Keratinocyte (primary cell): ENCODE data around the gene REM1.

ENCODE experiments used
- CTCF ChIP-seq, 3 experiments: IDR thresholded peaks in 1 of 3; conservative IDR thresholded peaks in 1 of 3; optimal IDR thresholded peaks in 1 of 3; 2 replicates in 2 of 3; 3 replicates in 1 of 3; pipeline versions ENCODE3 to v1.5.1; 2011; ENCODE audit warnings: low read length in 3 of 3, mild to moderate bottlenecking in 3 of 3, moderate library complexity in 2 of 3, control low read depth in 1 of 3, inconsistent platforms in 1 of 3; ENCODE audit not compliant: insufficient read depth in 2 of 3; ENCODE audit errors: extremely low read depth in 1 of 3
- EZH2 ChIP-seq: IDR thresholded peaks from one replicate; pipeline ENCODE4 v1.6.1; 2012; ENCODE audit warnings: inconsistent platforms, mild to moderate bottlenecking, low read length, moderate library complexity

- peak; percentile 79 for TF ChIP-seq EZH2
- no peak for TF ChIP-seq CTCF (optimal IDR thresholded peaks at IDR 0.05 in 1 of 3, IDR thresholded peaks at IDR 0.05 in 1 of 3, conservative IDR thresholded peaks at IDR 0.05 in 1 of 3; ENCODE audit: extremely low read depth in 1 of 3, insufficient read depth in 2 of 3, low read length in 3 of 3)
Observed at GRCh38 chr20:31475472-31476293, 595 bp downstream of the REM1 start.
